Stimulated activated naive B cell treated with anti-CD40 and anti-IgM and Interleukin-4, amounts not matched to agents 10 μg/mL and 1 μg/mL and 100 μg/mL, for 72 hours (primary cell): ENCODE measurements around the gene AOPEP.
"Not testable (repeated sequence)": the region's sequence is repeated elsewhere in the genome, so short reads cannot be mapped to it uniquely, and the experiment has no call there.

ENCODE experiments used
- ATAC-seq, 2 donors: fragments of 150-1000 bp; cut with Tn5 transposase; replicated peaks; 2 replicates each; pipeline ENCODE4 v1.10.0; 2021; ENCODE audit warnings: moderate library complexity in 1 of 2
- DNase-seq: peaks from one replicate; pipeline ENCODE4 v3.0.0; 2021
- H3K27ac Mint-ChIP-seq: one replicate; pipeline ENCODE4 v1.8.0; 2022; ENCODE audit warnings: mild to moderate bottlenecking, mixed read lengths
- H3K27me3 Mint-ChIP-seq, 2 donors: one replicate each; pipeline ENCODE4 v1.8.0; 2022; ENCODE audit warnings: mixed read lengths in 2 of 2
- H3K36me3 Mint-ChIP-seq, 2 donors: one replicate each; pipeline ENCODE4 v1.8.0; 2022; ENCODE audit warnings: mixed read lengths in 2 of 2, mild to moderate bottlenecking in 1 of 2
- H3K4me1 Mint-ChIP-seq, 2 donors: one replicate each; pipeline ENCODE4 v1.8.0; 2022; ENCODE audit warnings: mixed read lengths in 2 of 2, mild to moderate bottlenecking in 1 of 2
- H3K4me3 Mint-ChIP-seq, 2 donors: one replicate each; pipeline ENCODE4 v1.8.0; 2022; ENCODE audit warnings: mild to moderate bottlenecking in 2 of 2, mixed read lengths in 2 of 2, moderate library complexity in 1 of 2
- H3K9me3 Mint-ChIP-seq, 2 donors: one replicate each; pipeline ENCODE4 v1.8.0; 2022; ENCODE audit warnings: mixed read lengths in 2 of 2, mild to moderate bottlenecking in 1 of 2

Gene AOPEP

DNA sequence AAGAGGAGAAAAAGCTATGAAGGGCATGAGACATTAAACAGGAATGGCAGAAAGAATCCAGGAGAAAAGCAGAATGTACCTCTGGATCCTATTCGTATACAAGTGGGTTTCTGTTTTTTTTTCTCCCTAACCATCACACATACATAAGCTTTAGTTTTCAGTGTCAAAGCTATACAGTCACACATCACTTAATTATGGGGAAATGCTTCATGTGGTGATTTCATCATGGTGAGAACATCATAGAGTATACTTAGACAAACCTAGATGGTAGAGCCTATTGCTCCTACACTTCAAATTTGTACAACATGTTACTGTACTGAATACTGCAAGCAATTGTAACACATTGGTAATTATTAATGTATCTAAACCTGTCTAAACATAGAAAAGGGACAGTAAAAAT lies 290.6 kb downstream of the AOPEP start:
- H3K9me3 Mint-ChIP-seq, result no peaks in the 10 kb centered on the region
- no peaks in the 10 kb centered on the region for H3K27me3 Mint-ChIP-seq
- H3K27ac Mint-ChIP-seq, result no peak overlapping the region
- no peaks in the 10 kb centered on the region for H3K4me1 Mint-ChIP-seq
- no peak overlapping the region for H3K4me3 Mint-ChIP-seq
- no peak for DNase-seq
- H3K36me3 Mint-ChIP-seq, result peaks cover 18 to 22% of the 10 kb centered on the region in 2 donors
- no peak for ATAC-seq

DNA sequence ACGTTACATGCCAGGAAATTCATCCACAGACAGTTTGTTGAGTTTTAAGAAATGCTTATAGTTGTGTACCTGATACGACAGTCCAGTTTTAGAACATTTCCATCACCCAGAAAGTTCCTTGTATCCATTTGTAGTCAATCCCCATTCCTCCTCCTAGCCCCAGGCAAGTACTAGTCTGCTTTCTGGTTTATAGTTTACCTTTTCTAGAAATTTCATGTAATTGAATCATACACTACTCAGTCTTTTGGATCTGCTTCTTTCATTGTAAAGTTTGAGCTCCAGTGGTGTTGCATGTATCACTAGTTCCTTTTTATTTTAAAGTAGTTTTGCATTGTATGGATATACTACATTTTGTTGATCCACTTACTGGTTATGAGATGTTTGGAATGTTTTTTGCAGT lies 291.2 kb downstream of the AOPEP start:
- DNase-seq (no peak), ATAC-seq (no peak)
- Mint-ChIP-seq H3K9me3 (no peaks in the 10 kb centered on the region), H3K4me1 (no peaks in the 10 kb centered on the region), H3K4me3 (no peak overlapping the region), H3K27ac (no peak overlapping the region), H3K27me3 (no peaks in the 10 kb centered on the region), H3K36me3 (peaks cover 18 to 22% of the 10 kb centered on the region in 2 donors)

DNA sequence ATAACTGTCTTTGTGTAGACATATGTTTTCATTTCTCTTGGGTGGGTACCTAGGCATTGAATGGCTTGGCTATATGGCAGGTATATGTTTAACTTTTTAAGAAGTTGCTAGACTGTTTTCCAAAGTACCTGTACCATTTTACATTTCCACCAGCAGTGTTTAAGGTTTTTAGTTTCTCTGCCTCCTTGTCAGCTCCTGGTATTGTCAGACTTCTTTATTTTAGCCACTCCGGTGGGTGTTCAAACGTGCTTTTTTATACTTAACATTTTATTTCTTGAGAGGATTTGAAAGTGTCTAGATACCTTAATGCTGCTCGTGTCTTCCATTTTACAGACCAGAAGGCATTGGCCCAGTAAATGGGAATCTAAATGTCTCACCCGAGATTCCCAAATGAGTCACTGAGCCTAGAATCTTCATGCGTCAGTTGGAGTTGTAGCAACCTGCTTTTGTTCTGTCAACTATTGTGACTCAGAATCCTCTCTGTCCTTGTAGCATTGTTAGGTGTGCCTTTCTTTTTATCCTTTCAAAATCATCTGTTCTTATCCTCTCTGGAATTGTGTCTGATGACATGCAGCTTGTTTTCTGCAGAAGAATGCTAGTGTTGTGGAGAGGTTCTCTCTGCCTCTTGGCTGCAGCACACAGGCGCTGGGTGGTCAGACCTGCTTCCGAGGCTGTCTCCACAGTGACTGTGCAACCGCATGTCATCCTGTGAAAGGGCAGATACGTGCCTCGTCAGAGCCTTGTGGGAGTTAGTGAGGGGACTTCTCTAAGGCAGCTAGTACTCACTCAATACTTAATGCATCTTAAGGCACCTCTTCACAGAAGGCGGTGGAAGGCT lies 291.8 kb downstream of the AOPEP start:
- DNase-seq (no peak), ATAC-seq (peak; percentile 29 to 56)

DNA sequence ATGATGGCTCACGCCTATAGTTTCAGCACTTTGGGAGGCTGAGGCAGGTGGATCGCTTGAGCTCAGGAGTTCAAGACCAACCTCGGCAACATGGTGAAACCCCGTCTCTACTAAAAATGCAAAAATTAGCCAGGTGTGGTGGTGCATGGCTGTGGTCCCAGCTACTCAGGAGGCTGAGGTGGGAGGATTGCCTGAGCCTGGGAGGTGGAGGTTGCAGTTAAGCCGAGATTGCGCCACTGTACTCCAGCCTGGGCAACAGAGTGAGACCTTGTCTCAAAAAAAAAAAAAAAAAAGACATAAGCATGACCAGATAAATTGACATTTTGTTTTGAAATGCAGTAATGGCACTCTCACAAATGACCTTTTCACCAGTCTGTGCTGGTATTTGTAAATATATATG lies 294.1 kb downstream of the AOPEP start:
- not testable (repeated sequence) for H3K27ac Mint-ChIP-seq, ATAC-seq, H3K27me3 Mint-ChIP-seq, H3K4me1 Mint-ChIP-seq, H3K4me3 Mint-ChIP-seq, H3K9me3 Mint-ChIP-seq, DNase-seq
- peaks cover 18 to 22% of the 10 kb centered on the region in 2 donors for H3K36me3 Mint-ChIP-seq

More for the DNA sequence above, 291.8 kb downstream of the AOPEP start:
- H3K9me3 Mint-ChIP-seq, result no peaks in the 10 kb centered on the region
- H3K4me1 Mint-ChIP-seq, result no peaks in the 10 kb centered on the region
- peaks cover 18 to 22% of the 10 kb centered on the region in 2 donors for H3K36me3 Mint-ChIP-seq
- no peaks in the 10 kb centered on the region for H3K27me3 Mint-ChIP-seq
- no peak overlapping the region for H3K4me3 Mint-ChIP-seq
- no peak overlapping the region for H3K27ac Mint-ChIP-seq

DNA sequence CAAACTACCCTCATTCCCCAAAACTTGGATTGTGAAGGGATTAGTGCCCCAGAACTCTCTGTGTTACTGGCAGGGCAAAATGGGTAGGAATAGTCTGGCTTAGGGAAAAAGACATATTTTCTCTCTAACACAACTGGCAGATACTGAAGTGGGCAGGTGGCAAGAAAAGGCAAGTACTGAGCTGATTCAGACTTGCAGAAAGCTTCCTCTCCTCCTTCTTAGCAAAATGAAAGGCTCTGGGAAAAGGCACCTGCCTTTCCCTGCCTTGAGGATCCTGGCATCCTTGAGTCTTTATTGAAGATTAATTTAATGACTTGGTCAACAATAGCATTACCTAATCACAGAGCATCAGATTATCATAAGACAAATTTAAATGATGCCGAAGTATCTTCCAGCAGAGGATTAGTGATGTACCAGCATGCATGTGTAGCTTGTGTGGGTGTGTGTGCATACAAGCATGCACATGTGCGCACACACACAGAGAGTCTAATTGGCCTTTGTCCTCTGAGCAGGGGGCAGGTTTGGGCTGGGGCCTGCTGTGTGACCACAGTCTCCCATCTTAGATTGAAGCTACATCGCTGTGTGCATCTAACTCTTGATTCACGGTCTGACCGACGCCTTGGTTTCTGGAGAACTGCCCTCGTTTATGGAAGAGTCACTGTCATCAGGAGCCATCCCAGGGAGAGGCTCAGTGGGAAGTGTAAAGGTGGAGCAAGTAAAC lies 294.8 kb downstream of the AOPEP start:
- H3K9me3 Mint-ChIP-seq, result no peaks in the 10 kb centered on the region
- DNase-seq (no peak), ATAC-seq (no peak)
- H3K36me3 Mint-ChIP-seq, result peaks cover 18 to 22% of the 10 kb centered on the region in 2 donors
- H3K4me1 Mint-ChIP-seq, result no peaks in the 10 kb centered on the region
- no peak overlapping the region for H3K4me3 Mint-ChIP-seq
- no peaks in the 10 kb centered on the region for H3K27me3 Mint-ChIP-seq
- no peak overlapping the region for H3K27ac Mint-ChIP-seq

DNA sequence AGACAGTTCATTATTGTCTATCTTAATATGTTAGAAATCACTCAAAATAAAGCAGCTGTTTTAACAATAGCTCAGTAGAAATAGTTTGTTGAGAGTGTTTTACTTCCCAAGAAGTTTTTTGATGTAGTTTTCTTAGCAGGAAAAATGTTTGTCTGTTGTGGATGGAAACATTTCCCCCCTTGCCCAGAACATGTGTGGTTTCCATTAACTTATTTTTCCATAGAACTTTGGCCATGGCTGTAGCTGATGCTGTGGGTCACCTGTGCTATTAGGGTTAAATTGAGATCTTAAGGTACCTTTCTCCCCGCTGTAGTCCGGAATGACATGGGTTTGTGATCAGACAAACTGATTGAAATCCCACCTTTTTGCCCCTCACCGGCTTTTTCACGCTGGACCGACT lies 296.2 kb downstream of the AOPEP start:
- ATAC-seq (no peak), DNase-seq (no peak)
- H3K4me1 Mint-ChIP-seq, result no peaks in the 10 kb centered on the region
- H3K4me3 Mint-ChIP-seq, result no peak overlapping the region
- no peaks in the 10 kb centered on the region for H3K27me3 Mint-ChIP-seq
- peaks cover 15 to 22% of the 10 kb centered on the region in 2 donors for H3K36me3 Mint-ChIP-seq
- H3K9me3 Mint-ChIP-seq, result no peaks in the 10 kb centered on the region
- no peak overlapping the region for H3K27ac Mint-ChIP-seq

DNA sequence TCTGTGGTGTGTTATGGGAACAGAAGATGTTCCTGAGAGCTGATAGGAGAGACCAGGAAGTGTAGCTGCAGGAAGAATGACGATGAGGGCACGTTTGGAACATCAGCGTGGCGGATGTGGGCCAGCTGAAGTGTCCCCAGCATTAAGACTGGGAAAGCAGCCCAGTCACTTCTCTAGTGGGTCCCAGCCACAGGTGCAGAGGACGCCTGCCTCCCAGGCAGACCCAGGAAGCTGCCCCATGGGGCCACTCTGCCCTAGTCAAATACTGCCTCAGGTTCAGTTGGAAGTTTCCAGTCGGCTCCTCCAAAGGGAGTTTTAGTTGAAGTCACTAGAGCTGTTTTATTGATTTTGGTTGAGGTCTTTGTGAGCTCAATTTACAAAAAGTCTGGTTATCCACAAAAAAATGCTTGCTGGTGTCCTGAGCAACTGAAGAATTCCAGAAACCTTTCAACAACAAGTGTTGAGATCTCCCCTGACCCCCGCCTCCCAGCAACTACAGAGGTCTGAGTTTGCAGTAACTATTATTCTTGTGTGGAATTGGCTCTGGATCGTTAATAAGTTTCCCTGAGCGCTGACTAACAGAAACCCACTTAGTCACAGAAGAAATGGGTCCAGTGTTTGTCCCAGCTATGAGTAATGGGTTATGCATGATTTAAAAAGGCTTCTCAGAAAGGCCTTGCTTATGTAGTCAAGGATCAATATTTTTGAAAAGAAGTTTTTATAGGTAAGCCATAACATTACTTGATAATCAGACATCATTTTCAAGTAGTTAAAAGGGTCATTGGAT lies 296.9 kb downstream of the AOPEP start:
- Mint-ChIP-seq H3K9me3 (no peaks in the 10 kb centered on the region), H3K4me1 (no peaks in the 10 kb centered on the region), H3K36me3 (peaks cover 14 to 19% of the 10 kb centered on the region in 2 donors), H3K27ac (no peak overlapping the region), H3K27me3 (no peaks in the 10 kb centered on the region), H3K4me3 (no peak overlapping the region)
- no peak for ATAC-seq
- no peak for DNase-seq

DNA sequence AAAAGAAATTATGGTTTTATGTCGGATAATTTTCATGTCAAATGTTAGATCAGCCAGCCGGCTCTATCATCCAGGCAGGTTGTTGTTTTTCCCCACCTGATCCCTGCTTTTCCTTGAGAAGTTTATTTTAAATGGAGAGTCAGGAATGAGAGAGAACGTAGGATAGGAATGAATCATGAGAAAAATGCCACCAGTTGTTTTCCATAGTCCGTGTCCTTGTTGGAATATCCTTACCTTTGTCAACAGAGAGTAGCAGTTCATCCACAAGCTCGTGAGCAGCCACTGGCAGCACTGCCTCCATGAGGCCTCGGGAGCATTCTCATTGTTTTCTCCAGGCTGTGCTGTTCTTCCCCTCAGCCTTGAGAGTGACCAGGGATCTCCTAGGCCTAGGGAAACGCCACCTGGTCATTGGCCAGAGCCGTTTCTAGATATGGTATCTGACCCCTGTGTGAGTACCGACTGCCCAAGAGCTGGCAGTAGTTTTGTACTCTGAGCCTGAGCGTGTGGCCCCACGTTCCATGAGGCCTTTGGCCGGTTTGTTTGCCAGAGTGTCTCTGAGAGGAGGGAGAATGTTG lies 297.7 kb downstream of the AOPEP start:
- no peaks in the 10 kb centered on the region for H3K4me1 Mint-ChIP-seq
- H3K36me3 Mint-ChIP-seq, result peaks cover 14 to 17% of the 10 kb centered on the region in 2 donors
- DNase-seq, result no peak
- H3K4me3 Mint-ChIP-seq, result no peak overlapping the region
- no peaks in the 10 kb centered on the region for H3K27me3 Mint-ChIP-seq
- ATAC-seq, result no peak
- H3K9me3 Mint-ChIP-seq, result no peaks in the 10 kb centered on the region
- H3K27ac Mint-ChIP-seq, result no peak overlapping the region

DNA sequence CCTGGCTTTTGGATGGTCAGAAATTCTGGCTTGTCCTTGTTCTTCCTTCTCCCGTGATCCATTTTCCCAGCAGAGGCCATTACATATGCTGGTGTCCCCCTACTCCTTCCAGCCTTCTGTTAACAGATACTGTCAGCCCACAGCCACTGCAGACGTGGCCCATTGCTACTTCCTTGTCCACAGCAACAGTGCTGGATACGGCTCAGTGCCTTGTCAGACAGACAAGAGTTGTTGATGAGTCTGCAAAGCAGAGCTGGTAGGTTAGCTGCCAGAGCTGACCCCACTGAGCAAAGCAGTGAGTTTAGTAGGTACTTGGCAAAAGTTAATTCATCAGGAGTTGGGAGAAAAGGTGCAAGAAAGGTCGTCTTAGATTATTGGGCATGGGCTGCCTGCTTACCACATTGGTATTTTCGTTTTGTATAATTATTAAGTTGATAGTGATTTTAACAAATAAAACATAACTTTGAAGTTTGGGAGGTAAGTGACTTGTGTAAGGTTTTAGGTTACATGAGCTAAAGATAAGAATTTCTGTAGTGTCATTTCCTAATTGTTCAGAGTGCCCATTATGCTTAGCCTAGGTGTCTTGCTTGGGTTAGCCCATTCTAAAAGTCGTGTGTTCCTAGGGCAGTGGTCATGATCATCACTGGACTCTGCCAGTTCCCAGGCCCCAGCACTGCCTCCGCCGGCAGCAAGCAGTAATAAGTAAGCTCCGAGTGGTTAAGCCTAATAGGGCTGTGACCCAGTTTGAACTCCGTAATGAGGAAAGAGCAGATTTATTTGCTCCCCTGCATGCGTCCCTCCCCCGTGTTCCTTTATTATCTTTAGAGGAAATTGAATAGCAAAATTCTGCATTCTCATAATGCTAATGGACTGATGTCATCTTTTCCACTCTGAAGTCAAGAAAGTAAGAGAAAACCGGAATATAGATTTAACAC lies 299.0 kb downstream of the AOPEP start:
- H3K9me3 Mint-ChIP-seq, result no peaks in the 10 kb centered on the region
- no peak overlapping the region for H3K27ac Mint-ChIP-seq
- DNase-seq, result no peak
- no peak overlapping the region for H3K4me3 Mint-ChIP-seq
- H3K4me1 Mint-ChIP-seq, result peaks cover 0 to under 1% of the 10 kb centered on the region in 2 donors
- H3K27me3 Mint-ChIP-seq, result no peaks in the 10 kb centered on the region
- peaks cover 8 to 10% of the 10 kb centered on the region in 2 donors for H3K36me3 Mint-ChIP-seq
- no peak for ATAC-seq

DNA sequence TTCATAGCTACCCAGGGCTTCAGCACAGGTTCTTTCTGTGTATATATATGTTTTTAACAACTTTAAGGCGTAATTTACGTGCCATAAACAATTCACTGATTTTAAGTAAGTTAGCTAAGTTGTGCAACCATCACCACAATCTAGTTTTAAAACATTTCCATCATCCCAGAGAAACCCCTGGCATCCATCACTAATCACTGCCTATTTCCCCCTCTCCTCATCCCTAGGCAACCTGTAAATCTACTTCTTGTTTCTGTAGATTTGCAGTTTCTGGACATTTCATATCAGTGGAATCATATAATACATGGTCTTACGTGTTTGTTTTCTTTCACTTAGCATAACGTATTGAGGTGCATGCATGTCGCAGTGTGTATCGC lies 299.6 kb downstream of the AOPEP start:
- peaks cover 0 to 4% of the 10 kb centered on the region in 2 donors for H3K4me1 Mint-ChIP-seq
- peaks cover 6 to 17% of the 10 kb centered on the region in 2 donors for H3K36me3 Mint-ChIP-seq
- no peaks in the 10 kb centered on the region for H3K9me3 Mint-ChIP-seq
- no peak overlapping the region for H3K4me3 Mint-ChIP-seq
- no peaks in the 10 kb centered on the region for H3K27me3 Mint-ChIP-seq
- H3K27ac Mint-ChIP-seq, result no peak overlapping the region
- DNase-seq, result no peak
- ATAC-seq, result no peak

DNA sequence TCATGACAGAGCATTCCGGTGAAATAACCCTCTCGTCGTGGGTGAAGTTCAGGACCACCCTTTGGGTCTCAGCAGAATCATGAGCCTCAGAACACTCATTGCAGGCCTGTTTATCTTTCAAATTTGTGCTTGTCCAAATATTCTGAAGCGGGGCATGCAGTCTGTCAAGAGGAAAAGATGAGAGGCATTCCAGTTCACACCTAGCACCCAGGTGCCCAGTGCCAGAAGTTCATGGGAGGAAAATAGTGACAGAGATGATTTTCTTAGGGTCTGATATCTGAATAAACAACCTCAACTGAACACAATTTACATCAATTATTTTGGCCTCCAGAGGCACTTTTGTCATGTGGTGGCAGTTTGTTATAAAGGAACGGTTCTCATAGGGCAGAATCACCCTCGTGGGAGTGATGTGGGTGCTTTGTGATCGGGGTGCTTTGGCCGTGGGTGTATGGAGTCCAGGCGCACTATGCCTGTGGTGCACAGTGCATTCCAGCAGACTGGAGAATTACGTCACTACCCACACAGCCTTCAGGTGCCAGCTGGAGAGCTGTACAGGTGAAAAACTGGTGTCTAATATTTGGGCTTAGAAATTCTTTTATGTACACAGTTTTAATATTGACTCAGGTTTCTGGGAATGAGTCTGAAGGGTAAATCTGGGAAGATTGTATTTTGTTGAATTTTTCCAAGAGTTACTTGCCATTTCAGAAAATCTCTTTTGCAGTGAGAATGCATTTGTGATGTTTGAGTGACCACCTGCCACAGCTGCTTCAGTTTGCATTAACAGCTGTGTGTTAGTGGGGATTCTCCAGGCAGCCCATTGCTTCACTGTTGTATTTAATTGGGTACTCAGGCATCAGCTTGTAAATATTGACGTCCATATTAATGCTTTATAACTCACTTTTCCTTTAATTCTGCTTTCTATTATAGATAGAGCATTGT lies 301.7 kb downstream of the AOPEP start:
- DNase-seq (no peak), ATAC-seq (no peak)
- H3K36me3 Mint-ChIP-seq, result peaks cover 0 to 9% of the 10 kb centered on the region in 2 donors
- H3K4me3 Mint-ChIP-seq, result no peak overlapping the region
- peaks cover 0 to 12% of the 10 kb centered on the region in 2 donors for H3K4me1 Mint-ChIP-seq
- H3K27me3 Mint-ChIP-seq, result no peaks in the 10 kb centered on the region
- H3K27ac Mint-ChIP-seq, result no peak overlapping the region
- no peaks in the 10 kb centered on the region for H3K9me3 Mint-ChIP-seq

DNA sequence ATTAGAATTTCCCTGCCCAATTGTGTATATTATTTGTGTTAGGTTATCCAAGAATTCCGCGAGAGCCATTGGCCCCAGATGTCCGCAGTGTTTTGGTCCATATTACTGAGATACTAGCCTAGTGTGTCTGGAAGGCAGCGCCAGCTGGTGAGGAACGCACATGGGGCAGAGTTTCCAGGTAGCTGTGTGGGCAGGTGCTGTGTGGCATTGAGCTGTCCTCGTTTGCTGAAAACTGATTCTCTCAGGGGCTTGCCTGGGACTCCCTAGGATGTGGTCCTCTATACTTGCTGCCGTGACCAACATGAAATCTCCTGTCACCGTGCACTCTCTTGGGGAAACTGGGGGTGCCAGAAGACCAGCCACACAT lies 302.3 kb downstream of the AOPEP start:
- Mint-ChIP-seq H3K27ac (no peak overlapping the region), H3K4me1 (peaks cover 0 to 13% of the 10 kb centered on the region in 2 donors), H3K9me3 (no peaks in the 10 kb centered on the region), H3K36me3 (peaks cover 0 to 9% of the 10 kb centered on the region in 2 donors), H3K4me3 (no peak overlapping the region), H3K27me3 (no peaks in the 10 kb centered on the region)
- ATAC-seq (no peak), DNase-seq (no peak)
